Skeletal muscle satellite cell (primary cell): ENCODE results near the gene SH3RF2.

Experiments used
- H3K27me3 ChIP-seq: 2 replicates; pipeline ENCODE4 v1.7.0; 2013; ENCODE audit warnings: low read length; ENCODE audit not compliant: control insufficient read depth, insufficient read depth
- H3K36me3 ChIP-seq: 2 replicates; pipeline ENCODE4 v1.7.0; 2013; ENCODE audit warnings: mild to moderate bottlenecking, control low read depth, low read length; ENCODE audit not compliant: insufficient read depth
- H3K4me1 ChIP-seq: 2 replicates; pipeline ENCODE4 v1.7.0; 2013; ENCODE audit warnings: low read length; ENCODE audit not compliant: control insufficient read depth, insufficient read depth
- H3K4me2 ChIP-seq: 2 replicates; pipeline ENCODE4 v1.7.0; 2013; ENCODE audit warnings: mild to moderate bottlenecking, low read length
- H3K4me3 ChIP-seq: 2 replicates; pipeline ENCODE4 v1.7.0; 2013; ENCODE audit warnings: low read length
- H3K9ac ChIP-seq: 2 replicates; pipeline ENCODE4 v1.7.0; 2013; ENCODE audit warnings: mild to moderate bottlenecking, low read depth, low read length, moderate library complexity
- H3K9me3 ChIP-seq: replicated peaks from 2 replicates; pipeline ENCODE4 v1.7.0; 2013; ENCODE audit warnings: mild to moderate bottlenecking, control low read depth, low read length

Gene SH3RF2

DNA sequence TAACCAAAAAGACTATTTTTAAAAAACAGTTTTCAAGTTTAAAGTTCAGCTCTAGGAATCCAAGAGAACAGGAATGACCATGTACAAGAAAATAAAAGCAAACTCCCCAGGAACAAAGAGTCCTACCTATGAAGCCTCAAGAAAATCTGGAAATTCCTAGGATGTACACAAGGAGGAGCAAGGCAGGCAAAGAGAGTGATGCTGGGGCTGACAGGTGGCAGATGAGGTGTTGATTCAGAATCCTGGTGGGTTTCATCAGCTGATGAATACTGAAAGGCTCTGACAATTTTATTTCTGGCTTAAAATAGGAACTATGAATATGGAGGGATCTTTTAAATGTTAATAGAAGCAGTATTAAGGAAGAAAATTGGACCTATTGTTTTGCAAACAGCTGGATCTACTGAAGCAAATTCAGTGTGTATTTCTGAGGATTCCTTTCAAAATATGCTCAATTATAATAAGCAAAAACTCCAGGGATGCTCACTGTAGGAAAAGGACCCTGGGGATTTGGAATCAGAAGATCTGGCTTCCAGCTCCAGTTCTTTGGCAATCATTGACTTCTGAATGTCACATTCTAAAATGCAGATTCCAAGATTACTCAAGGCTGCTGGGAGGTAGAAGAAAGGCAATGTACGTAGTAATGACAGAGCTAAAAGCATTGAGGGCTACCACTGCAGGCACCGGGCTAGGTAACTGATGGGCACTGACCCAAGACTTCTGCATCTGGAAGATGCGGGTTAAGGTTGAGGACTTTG is 28.0 kb upstream of the SH3RF2 start:
- Histone ChIP-seq H3K36me3 (no peaks in the 10 kb centered on the region), H3K27me3 (peaks cover 3% of the 10 kb centered on the region), H3K4me3 (no peak overlapping the region), H3K4me2 (no peak overlapping the region), H3K9ac (no peak overlapping the region), H3K9me3 (no peaks in the 10 kb centered on the region), H3K4me1 (no peaks in the 10 kb centered on the region)

DNA sequence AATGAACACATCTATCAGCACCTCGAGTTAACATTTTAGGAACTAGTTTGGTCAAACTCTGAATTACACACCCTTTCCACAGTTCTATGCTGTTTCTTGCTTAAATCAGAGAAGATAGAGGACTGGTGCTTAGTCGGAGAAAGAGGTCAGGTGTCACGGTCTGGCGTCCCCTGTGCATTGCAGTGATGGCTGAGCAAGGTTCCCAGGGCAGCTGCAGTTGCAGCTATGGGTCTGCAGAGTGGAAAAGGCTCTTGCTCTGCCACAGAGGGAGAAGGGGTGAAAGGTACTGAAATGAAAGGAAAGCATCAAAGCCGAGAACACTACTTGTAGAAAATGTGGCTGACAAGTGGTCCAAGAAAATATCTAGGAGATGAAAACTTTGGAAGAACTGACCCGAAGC is 25.2 kb upstream of the SH3RF2 start:
- H3K4me2 ChIP-seq = no peak overlapping the region
- H3K9ac ChIP-seq = no peak overlapping the region

DNA sequence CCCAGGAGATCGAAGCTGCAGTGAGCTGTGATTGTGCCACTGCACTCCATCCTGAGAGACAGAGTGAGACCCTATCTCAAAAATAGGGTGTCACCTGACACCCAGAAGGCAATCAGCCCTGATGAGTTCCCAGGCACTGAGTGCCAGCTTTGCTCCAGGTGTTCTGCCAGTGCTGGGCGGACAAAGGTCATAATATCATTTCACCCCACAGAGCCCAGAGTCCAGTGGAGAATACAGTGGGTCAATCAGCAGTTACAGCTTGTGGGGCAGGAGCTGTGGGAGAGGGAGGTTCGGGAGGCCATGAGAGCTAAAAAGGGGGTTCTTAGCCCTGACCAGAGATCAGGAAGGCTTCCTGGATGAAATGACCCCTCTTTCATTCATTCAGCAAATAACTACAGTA is 24.4 kb upstream of the SH3RF2 start:
- H3K9me3 ChIP-seq = no peaks in the 10 kb centered on the region
- no peak overlapping the region for H3K9ac ChIP-seq
- peaks cover 4% of the 10 kb centered on the region for H3K4me1 ChIP-seq
- H3K4me2 ChIP-seq = no peak overlapping the region
- H3K36me3 ChIP-seq = no peaks in the 10 kb centered on the region
- no peak overlapping the region for H3K4me3 ChIP-seq
- H3K27me3 ChIP-seq = peaks cover 3% of the 10 kb centered on the region

More for the DNA sequence above, 25.2 kb upstream of the SH3RF2 start:
- no peak overlapping the region for H3K4me3 ChIP-seq
- no peaks in the 10 kb centered on the region for H3K36me3 ChIP-seq
- peaks cover 3% of the 10 kb centered on the region for H3K27me3 ChIP-seq
- H3K9me3 ChIP-seq = no peaks in the 10 kb centered on the region
- H3K4me1 ChIP-seq = no peaks in the 10 kb centered on the region

DNA sequence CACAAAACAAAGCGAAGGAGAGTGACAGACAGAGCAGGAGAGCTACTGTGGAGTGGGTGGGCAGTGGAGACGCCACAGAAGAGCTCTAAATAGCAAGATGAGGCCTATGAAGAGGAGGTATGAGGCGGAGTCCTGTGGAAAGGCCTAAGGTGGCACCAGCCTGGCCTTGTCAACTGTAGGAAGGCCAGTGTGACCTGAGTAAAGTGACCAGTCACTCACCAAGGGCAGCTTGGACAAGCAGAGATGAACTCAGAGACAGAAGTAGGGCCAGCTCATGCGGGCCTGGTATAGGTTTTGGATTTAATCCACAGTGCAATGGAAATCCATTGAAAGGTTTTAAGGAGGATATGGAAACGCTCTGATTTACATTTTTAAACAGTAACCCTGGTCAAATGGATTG is 23.8 kb upstream of the SH3RF2 start:
- Histone ChIP-seq H3K4me2 (no peak overlapping the region), H3K27me3 (peaks cover 1% of the 10 kb centered on the region)

DNA sequence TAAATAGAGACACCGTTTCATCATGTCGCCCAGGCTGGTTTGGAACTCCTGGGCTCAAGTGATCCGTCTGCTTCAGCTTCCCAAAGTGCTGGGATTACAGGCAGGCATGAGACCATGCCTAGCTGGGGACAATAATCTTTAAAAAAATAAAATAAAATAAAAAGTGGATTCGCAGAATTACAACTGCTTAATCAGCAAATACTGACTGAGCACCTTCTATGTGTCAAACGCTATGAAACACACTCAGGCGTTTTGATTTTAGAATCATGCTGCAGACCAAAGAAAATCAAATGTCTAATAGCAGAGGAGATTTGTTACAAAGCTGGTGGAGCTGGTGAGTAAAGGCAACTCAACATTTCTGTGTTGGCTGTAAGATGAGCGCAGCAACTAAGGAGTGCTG is 22.7 kb upstream of the SH3RF2 start:
- no peaks in the 10 kb centered on the region for H3K36me3 ChIP-seq
- H3K9me3 ChIP-seq = no peaks in the 10 kb centered on the region
- no peak overlapping the region for H3K9ac ChIP-seq
- H3K27me3 ChIP-seq = no peaks in the 10 kb centered on the region
- H3K4me2 ChIP-seq = no peak overlapping the region
- H3K4me1 ChIP-seq = peaks cover 11% of the 10 kb centered on the region
- no peak overlapping the region for H3K4me3 ChIP-seq

More for the DNA sequence above, 23.8 kb upstream of the SH3RF2 start:
- Histone ChIP-seq H3K9me3 (no peaks in the 10 kb centered on the region), H3K4me3 (no peak overlapping the region), H3K4me1 (peaks cover 10% of the 10 kb centered on the region), H3K9ac (no peak overlapping the region), H3K36me3 (no peaks in the 10 kb centered on the region)

DNA sequence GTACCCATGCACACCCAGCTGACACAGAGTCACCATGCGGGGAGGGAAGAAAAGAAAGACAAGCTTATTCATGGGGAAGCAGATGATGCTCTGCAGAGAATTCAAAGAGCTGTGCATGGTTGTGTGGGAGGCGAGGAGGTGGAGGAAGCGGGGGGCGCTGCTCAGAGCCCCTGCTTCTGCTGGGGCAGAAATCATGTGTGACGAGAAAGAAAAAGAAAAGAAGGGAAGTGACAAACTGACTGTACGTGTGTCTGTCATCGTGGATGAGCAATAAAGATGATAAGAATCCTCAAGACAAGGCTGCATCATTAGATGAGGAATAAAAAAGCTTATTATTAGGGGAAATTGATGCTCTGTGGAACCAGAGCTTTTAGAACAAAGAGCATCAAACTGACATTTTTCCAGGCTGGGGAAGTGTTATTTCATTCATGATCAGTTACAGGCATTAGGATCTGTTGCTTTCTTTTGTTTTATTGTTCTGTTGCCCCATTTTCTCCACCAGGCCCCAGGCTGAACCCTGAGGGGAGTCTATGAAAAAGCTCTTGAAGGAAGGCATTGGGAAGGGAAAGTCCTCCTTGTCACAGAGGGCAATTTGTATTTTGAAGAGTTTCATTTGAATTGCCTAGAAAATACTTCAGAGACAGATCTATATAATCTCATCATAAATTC is 20.3 kb upstream of the SH3RF2 start:
- H3K36me3 ChIP-seq = no peaks in the 10 kb centered on the region
- no peak overlapping the region for H3K9ac ChIP-seq
- no peaks in the 10 kb centered on the region for H3K27me3 ChIP-seq
- H3K9me3 ChIP-seq = no peaks in the 10 kb centered on the region
- H3K4me3 ChIP-seq = no peak overlapping the region
- H3K4me1 ChIP-seq = peaks cover 11% of the 10 kb centered on the region
- H3K4me2 ChIP-seq = no peak overlapping the region

DNA sequence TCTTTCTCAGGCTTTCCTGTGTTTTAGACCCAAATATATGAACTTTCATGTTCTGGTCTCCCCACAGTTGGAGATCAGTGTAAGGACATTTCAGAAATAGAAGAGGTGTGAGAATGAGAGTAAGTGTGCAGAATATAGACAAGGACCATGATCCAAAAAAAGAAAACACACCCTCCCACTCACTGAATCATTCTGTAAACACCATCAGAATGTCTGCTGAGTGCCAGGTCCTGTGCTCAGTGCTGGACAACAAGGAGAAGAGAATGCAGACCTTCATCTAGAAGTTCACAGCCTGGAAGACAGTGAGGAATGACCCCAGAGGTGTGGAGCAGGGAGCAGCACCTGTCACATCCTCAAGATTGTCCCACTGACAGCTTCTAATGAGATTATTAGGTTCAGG is 19.1 kb upstream of the SH3RF2 start:
- Histone ChIP-seq H3K4me2 (no peak overlapping the region), H3K9me3 (no peaks in the 10 kb centered on the region), H3K4me3 (no peak overlapping the region), H3K27me3 (no peaks in the 10 kb centered on the region), H3K9ac (no peak overlapping the region), H3K36me3 (no peaks in the 10 kb centered on the region), H3K4me1 (peaks cover 11% of the 10 kb centered on the region)

DNA sequence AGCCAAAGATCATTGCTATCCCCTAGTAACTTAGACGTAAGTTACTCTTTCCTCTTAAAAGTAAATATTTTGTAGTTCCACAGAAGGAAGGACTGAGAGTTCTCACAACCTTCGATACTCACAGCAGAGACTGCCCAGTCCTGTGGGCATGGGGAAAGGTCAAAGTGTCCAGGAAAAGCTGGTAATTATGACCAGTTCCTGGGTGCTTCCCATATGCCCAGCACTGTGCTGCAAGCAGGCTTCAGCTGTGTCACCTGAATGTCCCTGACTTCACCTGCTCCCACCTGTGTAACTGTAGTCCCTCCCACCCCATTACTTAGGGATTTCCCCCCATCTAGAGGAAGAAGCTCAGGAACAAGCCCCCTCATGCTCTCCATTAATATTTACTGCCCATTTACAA is 18.0 kb upstream of the SH3RF2 start:
- Histone ChIP-seq H3K4me1 (peaks cover 11% of the 10 kb centered on the region), H3K27me3 (no peaks in the 10 kb centered on the region), H3K36me3 (no peaks in the 10 kb centered on the region)

DNA sequence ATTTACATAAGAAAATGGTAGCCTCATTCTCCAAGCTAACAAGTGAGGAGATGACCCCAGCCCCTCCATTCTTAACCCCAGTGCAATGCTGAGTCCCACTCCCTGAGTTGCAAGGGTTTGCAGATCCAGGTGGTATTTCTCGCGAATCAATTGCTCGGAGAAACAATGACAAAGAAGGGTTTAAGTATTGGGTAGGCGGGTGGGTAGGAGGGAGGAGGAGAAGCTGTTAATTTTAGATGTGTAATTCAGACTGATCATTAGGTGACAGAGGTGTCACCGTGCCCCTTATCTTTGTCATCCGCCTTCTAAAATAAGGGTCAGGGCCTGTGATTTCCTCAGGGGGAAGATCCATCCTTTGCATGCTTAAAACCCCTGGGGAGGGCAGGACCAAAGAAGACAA is 17.0 kb upstream of the SH3RF2 start:
- Histone ChIP-seq H3K36me3 (no peaks in the 10 kb centered on the region), H3K4me2 (no peak overlapping the region), H3K4me1 (peaks cover 12% of the 10 kb centered on the region), H3K27me3 (no peaks in the 10 kb centered on the region), H3K9me3 (no peaks in the 10 kb centered on the region), H3K4me3 (no peak overlapping the region), H3K9ac (no peak overlapping the region)

More for the DNA sequence above, 18.0 kb upstream of the SH3RF2 start:
- Histone ChIP-seq H3K4me2 (no peak overlapping the region), H3K4me3 (no peak overlapping the region), H3K9ac (no peak overlapping the region), H3K9me3 (no peaks in the 10 kb centered on the region)

DNA sequence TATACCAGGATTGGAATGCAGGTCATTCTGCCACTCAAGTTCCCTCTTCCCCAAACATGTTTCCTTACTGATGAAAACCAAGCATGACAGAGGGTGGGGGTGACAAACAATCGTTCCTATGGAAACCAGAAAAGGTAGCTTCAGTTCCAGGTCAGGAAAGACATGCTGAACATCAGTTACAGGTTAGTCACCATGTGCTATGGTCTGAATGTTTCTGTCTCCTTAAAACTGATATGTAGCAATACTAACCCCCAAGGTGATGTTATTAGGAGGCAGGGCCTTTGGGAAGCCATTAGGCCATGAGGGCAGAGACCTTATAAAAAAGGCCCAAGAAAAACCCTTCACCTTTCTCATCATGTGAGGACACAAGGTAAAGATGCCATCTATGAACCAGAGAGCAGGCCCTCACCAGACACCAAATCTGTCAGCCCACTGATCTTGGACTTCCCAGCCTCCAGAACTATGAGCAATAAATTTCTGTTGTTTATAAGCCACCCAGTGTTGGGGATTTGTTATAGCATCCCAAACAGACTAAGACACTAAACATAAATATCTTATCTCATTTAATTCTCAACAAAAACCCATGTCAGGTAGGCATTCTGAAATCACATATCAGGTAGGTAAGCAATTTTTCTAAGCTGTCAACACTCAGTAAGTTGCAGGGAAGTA is 15.7 kb upstream of the SH3RF2 start:
- Histone ChIP-seq H3K9ac (no peak overlapping the region), H3K4me3 (no peak overlapping the region), H3K36me3 (no peaks in the 10 kb centered on the region), H3K4me1 (peaks cover 24% of the 10 kb centered on the region), H3K4me2 (no peak overlapping the region), H3K27me3 (no peaks in the 10 kb centered on the region), H3K9me3 (no peaks in the 10 kb centered on the region)

DNA sequence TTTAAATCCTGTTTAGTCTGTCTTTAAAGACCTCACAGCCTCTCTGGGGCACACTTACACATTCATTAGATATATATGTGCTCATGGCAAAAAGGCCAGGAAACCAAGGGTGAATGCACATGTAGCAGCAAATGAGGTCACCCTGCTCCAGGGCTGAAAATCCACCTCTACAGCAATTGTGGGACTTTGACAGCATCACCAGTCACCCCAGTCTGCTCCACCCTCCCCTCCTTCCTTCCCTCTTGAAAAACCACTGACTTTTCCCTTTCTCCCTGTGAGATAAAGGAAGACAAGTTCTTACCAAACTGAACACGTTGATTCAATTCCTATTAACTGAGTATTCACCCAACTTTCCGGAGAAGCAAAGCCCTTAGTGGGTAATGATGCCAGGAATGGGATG is 15.2 kb upstream of the SH3RF2 start:
- H3K9ac ChIP-seq = no peak overlapping the region
- no peaks in the 10 kb centered on the region for H3K36me3 ChIP-seq
- no peak overlapping the region for H3K4me2 ChIP-seq
- H3K4me1 ChIP-seq = peaks cover 28% of the 10 kb centered on the region
- H3K4me3 ChIP-seq = no peak overlapping the region
- no peaks in the 10 kb centered on the region for H3K27me3 ChIP-seq
- H3K9me3 ChIP-seq = no peaks in the 10 kb centered on the region
